T follicular helper cell (primary cell): ENCODE results near the gene XXYLT1.

Source experiments
- DNase-seq: peaks from one replicate; pipeline ENCODE4 v3.0.0-alpha.2; 2020; ENCODE audit warnings: low read depth

The XXYLT1 gene

DNA sequence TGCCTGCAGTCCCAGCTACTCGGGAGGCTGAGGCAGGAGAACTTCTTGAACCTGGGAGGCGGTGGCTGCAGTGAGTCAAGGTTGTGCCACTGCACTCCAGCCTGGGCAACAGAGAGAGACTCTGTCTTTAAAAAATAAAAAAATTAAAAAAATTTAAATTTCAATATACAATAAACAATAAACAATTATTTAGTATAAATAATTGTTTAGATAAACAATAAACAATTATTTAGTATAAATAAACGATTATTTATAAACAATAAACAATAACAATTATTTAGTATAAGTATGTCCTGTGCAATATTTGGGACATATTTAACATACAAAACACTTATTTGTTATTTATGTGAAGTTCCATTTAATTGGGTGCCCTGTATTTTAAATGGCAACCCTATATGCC is 119.6 kb downstream of the XXYLT1 start:
- DNase-seq = no peak

DNA sequence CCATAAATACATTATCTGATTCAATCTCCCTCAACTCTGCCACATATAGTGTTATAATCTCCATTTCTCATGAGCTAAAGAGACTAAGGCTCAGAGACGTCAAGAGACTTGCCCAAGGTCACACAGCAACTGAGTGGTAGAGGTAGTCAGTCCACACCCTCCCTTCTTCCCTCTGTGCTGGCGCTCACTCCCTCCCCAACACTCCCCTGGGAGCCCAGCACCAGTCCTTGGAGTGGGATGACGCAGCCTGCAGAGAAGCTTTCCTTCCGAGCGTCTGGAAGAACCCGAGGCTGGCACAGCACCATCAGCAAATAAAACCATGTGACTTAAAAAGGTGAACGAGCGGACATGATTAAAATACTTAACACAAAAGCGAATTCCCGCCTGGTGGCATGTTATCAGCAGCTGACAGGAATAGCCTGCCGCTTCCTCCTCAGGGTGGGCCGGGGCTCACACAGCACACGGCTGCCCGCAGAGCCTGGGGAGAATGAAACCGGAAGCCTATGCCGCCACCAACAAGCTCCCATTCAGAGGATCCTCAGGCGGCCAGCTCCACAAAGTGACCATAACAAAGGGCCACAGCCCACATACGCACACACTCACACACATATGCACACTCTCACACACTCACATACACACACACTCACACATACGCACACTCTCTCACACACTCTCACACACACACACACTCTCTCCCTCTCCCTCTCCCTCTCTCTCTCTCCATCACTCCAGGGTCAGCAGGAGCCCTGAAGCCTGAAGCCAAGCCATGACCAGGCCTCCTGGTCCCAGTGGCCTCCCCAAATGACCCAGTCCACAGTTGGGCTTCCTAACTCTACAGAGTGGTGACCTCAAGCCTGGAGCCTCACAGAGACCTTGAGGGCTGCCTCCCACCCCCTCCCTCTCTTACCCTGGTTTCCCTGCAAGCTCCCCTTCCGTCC is 120.5 kb downstream of the XXYLT1 start:
- no peak for DNase-seq

- no peak for DNase-seq
These were observed 121.5 kb downstream of the XXYLT1 start for GRCh38 chr3:195149292-195150030.

GRCh38 chr3:195148549-195148948 is 122.4 kb downstream of the XXYLT1 start:
- DNase-seq = no peak

DNA sequence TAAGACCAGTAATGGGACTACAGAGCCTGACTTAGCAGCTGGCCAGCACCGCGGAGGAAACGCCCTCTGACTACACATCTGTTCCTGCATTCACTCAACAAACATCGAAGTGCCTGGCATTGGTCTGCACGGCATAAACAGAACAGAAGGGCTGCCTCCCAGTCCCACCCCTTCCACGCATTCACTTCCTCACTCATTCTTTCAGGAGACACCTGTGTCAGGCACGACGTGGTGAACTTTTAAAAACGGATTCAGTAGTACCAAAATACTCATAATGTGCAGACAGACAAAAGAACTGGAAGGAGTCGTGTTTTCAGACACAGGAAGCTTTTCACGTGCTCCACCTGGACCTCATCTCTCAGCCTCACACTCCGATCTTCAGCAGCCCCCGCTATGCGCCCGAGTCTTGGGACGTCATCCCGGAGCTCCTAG is 123.3 kb downstream of the XXYLT1 start:
- DNase-seq = peak; percentile 14

DNA sequence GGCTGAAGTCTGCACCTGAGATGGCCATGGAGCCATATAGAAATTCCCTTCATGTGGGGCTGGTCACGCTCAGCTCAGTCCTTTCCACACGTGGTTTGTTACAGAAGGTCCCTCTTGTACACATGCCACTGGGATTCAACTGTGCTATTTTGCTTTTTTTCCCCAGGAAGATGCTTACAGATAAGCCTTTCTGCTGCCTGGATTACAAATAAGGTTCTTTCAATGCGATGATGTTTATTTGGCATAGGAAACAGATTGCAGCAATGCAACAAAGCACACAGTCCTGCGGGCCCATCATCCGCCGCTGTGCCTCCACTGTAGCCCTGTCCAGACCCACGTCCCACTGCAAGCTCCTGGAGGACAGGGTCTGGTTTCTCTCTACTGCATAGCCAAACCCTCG is 124.8 kb downstream of the XXYLT1 start:
- no peak for DNase-seq

- no peak for DNase-seq
These were observed 125.4 kb downstream of the XXYLT1 start for GRCh38 chr3:195145579-195145978.

GRCh38 chr3:195143221-195143620 is 127.7 kb downstream of the XXYLT1 start:
- DNase-seq = no peak

DNA sequence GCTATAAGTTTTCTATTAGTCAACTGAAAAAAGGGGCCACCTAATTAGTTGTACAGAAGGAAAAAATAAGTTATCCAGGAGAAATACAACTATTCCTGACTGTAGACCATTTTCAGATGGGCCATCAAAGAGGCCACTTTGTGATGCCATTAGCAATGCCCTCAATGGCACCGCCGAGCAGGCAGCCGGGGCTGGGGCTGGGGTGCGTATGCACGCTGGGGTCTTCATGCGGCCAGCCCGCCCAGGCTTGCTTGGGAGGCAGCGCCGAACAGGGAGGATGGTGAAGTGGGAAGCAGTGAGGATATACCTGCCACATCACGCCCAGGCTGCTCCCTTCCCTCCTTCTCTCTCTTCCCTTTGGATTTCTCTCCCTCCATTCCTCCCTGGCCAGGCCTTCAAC is 128.4 kb downstream of the XXYLT1 start:
- no peak for DNase-seq

GRCh38 chr3:195140816-195141793 is 129.9 kb downstream of the XXYLT1 start:
- DNase-seq = no peak

- no peak for DNase-seq
These were observed 130.5 kb downstream of the XXYLT1 start for GRCh38 chr3:195140410-195140809.

- no peak for DNase-seq
These were observed 131.1 kb downstream of the XXYLT1 start for GRCh38 chr3:195139876-195140240.

DNA sequence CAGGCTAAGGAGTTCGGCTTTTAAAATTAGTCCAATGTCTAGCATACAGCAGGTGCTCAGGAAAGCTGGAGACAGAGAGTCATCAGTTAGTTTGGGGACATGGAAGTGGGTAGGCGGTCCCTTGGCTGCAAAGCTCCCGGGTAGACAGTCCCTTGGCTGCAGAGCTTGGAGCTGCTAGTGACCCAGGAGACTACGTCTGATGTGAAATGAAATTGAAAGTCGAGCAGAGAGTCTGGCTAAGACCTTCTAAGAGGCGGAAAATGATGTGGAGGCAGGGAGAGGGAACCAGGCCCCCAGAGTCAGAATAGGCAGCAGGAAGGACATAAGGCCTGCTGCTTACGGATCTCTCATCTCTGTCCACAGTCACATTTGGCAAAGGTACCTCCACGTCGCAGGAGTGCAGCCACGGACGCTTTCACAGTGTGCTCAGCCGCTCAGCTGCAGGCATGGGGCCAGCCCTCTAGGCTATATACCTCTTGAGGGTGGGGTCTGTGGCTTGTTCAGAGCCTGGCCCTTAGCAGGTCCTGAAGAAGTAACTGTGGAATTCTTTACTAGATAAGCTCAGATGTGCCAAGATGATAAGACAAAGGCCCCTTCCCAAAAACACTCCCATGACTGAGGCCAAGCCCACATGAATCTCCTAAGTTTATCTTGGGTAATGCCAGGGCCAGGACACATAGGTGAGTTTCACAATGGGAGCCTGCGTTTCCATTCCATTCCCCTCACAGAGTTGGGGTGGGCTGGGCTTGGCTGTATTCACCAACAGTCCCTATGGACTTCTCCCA is 131.7 kb downstream of the XXYLT1 start:
- no peak for DNase-seq

GRCh38 chr3:195137638-195138588 is 133.0 kb downstream of the XXYLT1 start:
- no peak for DNase-seq

GRCh38 chr3:195135917-195136316 is 135.0 kb downstream of the XXYLT1 start:
- no peak for DNase-seq

- no peak for DNase-seq
These were observed 136.5 kb downstream of the XXYLT1 start for GRCh38 chr3:195134431-195134830.

DNA sequence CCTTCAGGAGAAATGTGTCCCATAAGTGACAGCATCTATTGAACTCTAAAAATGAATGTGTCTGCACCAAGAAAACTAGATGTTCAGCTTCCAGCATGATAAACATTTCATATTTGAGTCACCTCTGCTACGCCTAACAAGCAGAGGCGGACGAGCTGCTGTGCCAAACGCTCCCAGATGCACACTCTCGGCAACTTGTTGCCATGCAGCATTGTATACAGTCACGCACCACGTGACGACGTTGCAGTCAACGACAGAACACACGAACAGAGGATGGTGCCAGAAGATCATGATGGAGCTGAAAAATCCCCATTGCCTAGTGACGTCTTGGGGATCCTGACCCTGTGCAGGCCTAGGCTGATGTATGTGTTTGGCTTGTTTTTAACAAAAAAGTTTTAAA is 137.5 kb downstream of the XXYLT1 start:
- peak; percentile 72 for DNase-seq

GRCh38 chr3:195133013-195133412 is 137.9 kb downstream of the XXYLT1 start:
- DNase-seq = no peak

- DNase-seq = no peak
These were observed 139.8 kb downstream of the XXYLT1 start for GRCh38 chr3:195131176-195131575.
